ENCODE results near the gene TBC1D17. TPM values are rescaled to one million over a fixed set of nuclear protein-coding genes. Genes with fewer than 3 reads are reported as not detected.

Gene TBC1D17
- total RNA-seq, 1 donor, result 21.4 TPM

DNA sequence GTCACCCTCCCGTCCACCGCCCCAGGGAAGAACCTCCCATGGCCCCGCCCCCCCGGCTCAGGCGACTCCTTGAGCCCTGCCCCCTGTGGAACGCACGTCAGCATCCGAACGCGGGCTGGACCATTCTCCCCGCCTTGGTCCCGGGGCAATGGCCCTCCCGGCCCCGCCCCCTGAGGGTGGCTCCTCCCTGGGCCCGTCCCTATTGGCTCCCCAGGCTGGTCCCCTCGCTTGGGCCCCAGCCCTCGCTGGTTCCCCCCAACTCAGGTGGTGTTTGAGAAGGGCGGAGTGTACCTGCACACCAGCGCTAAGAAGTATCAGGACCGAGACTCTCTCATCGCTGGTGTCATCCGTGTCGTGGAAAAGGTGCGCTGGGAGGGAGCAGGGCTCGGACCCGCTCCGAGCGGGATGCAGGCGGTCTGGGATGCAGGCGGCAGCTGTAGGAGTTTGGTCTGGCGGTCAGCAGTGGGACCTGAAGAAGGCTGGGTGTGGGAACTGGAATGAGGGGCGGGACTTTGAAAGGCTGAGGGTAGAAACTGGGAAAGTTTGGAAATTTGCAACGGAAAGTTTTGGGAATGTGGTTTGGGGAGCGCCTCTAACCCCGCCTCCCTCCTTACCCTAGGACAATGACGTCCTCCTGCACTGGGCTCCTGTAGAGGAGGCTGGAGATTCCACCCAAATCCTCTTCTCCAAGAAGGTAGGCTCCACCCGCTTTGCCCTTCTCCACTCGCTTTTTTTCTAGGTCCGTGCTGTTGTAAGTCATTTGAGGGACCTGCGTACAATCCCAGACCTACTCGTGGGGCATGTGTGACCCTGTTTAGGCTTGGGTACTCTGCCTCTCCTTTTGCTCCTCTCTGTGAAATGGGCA is 609 bp downstream of the TBC1D17 start:
- Histone ChIP-seq H3K4me1 (ENCODE audit: insufficient read depth, low read length) (peaks cover 20% of the 10 kb centered on the region), H2AFZ (ENCODE audit: low read length) (peak overlapping the region; percentile 96), H3K4me2 (ENCODE audit: insufficient read depth, low read length) (peak overlapping the region; percentile 94), H3K27ac (ENCODE audit: low read depth, low read length) (peak overlapping the region; percentile 100), H3K4me3 (ENCODE audit: insufficient read depth, low read length) (peak overlapping the region; percentile 100), H4K20me1 (ENCODE audit: insufficient read depth, low read length) (peaks cover 4% of the 10 kb centered on the region), H3K79me2 (ENCODE audit: insufficient read depth, low read length) (peaks cover 41% of the 10 kb centered on the region), H3K9me3 (ENCODE audit: low read depth, low read length) (no peaks in the 10 kb centered on the region), H3K27me3 (ENCODE audit: insufficient read depth, low read length) (no peaks in the 10 kb centered on the region), H3K36me3 (ENCODE audit: insufficient read depth, low read length) (peaks cover 33% of the 10 kb centered on the region)
- DNase-seq (ENCODE audit: insufficient read length, low spot score, missing footprints), result peak; percentile 100
- TF ChIP-seq CTCF (IDR thresholded peaks at IDR 0.05; ENCODE audit: extremely low read depth, low read depth, low read length), result no peak

DNA sequence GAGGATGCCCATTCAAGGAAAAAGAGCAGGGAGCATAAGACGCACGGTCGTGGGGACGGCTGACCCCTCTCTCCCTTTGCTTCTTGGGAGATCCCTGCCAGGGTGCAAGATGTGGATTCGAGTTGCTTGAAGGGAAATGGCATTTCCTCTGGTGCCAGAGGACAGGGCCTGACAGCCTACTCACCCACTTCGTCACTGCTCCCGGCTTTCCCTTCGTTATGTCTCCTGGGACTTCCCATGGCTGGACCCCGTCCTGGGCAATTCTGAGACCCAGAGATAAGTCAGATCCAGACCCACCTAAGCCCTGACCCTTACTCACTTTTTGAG is 1.2 kb downstream of the TBC1D17 start:
- no peak overlapping the region for H2AFZ ChIP-seq (ENCODE audit: low read length)
- H3K4me3 ChIP-seq (ENCODE audit: insufficient read depth, low read length), result peak overlapping the region; percentile 100
- H3K9me3 ChIP-seq (ENCODE audit: low read depth, low read length), result no peaks in the 10 kb centered on the region
- H3K36me3 ChIP-seq (ENCODE audit: insufficient read depth, low read length), result peaks cover 39% of the 10 kb centered on the region
- H3K27me3 ChIP-seq (ENCODE audit: insufficient read depth, low read length), result no peaks in the 10 kb centered on the region
- H3K4me2 ChIP-seq (ENCODE audit: insufficient read depth, low read length), result peak overlapping the region; percentile 94
- TF ChIP-seq CTCF (IDR thresholded peaks at IDR 0.05; ENCODE audit: extremely low read depth, low read depth, low read length), result no peak
- peak overlapping the region; percentile 100 for H3K27ac ChIP-seq (ENCODE audit: low read depth, low read length)
- H3K4me1 ChIP-seq (ENCODE audit: insufficient read depth, low read length), result peaks cover 20% of the 10 kb centered on the region
- peaks cover 36% of the 10 kb centered on the region for H3K79me2 ChIP-seq (ENCODE audit: insufficient read depth, low read length)
- DNase-seq (ENCODE audit: insufficient read length, low spot score, missing footprints), result no peak
- H4K20me1 ChIP-seq (ENCODE audit: insufficient read depth, low read length), result peaks cover 4% of the 10 kb centered on the region

GRCh38 chr19:49879243-49879963 is 1.9 kb downstream of the TBC1D17 start:
- peaks cover 29% of the 10 kb centered on the region for H3K79me2 ChIP-seq (ENCODE audit: insufficient read depth, low read length)
- peaks cover 41% of the 10 kb centered on the region for H3K36me3 ChIP-seq (ENCODE audit: insufficient read depth, low read length)
- no peak overlapping the region for H2AFZ ChIP-seq (ENCODE audit: low read length)
- TF ChIP-seq CTCF (IDR thresholded peaks at IDR 0.05; ENCODE audit: extremely low read depth, low read depth, low read length), result no peak
- H3K4me2 ChIP-seq (ENCODE audit: insufficient read depth, low read length), result no peak overlapping the region
- peaks cover 20% of the 10 kb centered on the region for H3K4me1 ChIP-seq (ENCODE audit: insufficient read depth, low read length)
- no peaks in the 10 kb centered on the region for H3K9me3 ChIP-seq (ENCODE audit: low read depth, low read length)
- no peak overlapping the region for H3K4me3 ChIP-seq (ENCODE audit: insufficient read depth, low read length)
- H4K20me1 ChIP-seq (ENCODE audit: insufficient read depth, low read length), result peaks cover 4% of the 10 kb centered on the region
- no peaks in the 10 kb centered on the region for H3K27me3 ChIP-seq (ENCODE audit: insufficient read depth, low read length)
- no peak overlapping the region for H3K27ac ChIP-seq (ENCODE audit: low read depth, low read length)
- no peak for DNase-seq (ENCODE audit: insufficient read length, low spot score, missing footprints)

All from osteoblast (primary cell).